GOT3 (cell line): ENCODE data around the gene NDUFV2.
"Not testable (repeated sequence)": the region's sequence is repeated elsewhere in the genome, so short reads cannot be mapped to it uniquely, and the experiment has no call there.

Experiments used
- DNase-seq: peaks from one replicate; lab custom pipeline; 2025; ENCODE audit warnings: mixed read lengths; lab: John Stamatoyannopoulos, UW

NDUFV2 gene

GRCh38 chr18:9090578-9090977 lies 11.9 kb upstream of the NDUFV2 start:
- DNase-seq: no peak

GRCh38 chr18:9091066-9091476 lies 11.4 kb upstream of the NDUFV2 start:
- no peak for DNase-seq

- no peak for DNase-seq
These were observed 9.8 kb upstream of the NDUFV2 start for GRCh38 chr18:9092665-9093064.

- not testable (repeated sequence) for DNase-seq
These were observed 9.4 kb upstream of the NDUFV2 start for GRCh38 chr18:9093109-9093508.

GRCh38 chr18:9094307-9095226 lies 7.9 kb upstream of the NDUFV2 start:
- DNase-seq: no peak

GRCh38 chr18:9095297-9096006 lies 7.0 kb upstream of the NDUFV2 start:
- no peak for DNase-seq

- DNase-seq: no peak
These were observed 6.5 kb upstream of the NDUFV2 start for GRCh38 chr18:9096007-9096371.

GRCh38 chr18:9096685-9097084 lies 5.8 kb upstream of the NDUFV2 start:
- no peak for DNase-seq

- DNase-seq: no peak
These were observed 5.2 kb upstream of the NDUFV2 start for GRCh38 chr18:9097349-9097748.

GRCh38 chr18:9100796-9101195 lies 1.7 kb upstream of the NDUFV2 start:
- DNase-seq: no peak

- DNase-seq: no peak
These were observed 580 bp upstream of the NDUFV2 start for GRCh38 chr18:9101730-9102507.

GRCh38 chr18:9103376-9103873 lies 926 bp downstream of the NDUFV2 start:
- no peak for DNase-seq

GRCh38 chr18:9104244-9104901 lies 1.9 kb downstream of the NDUFV2 start:
- no peak for DNase-seq

GRCh38 chr18:9105420-9105819 lies 2.9 kb downstream of the NDUFV2 start:
- DNase-seq: no peak

- no peak for DNase-seq
These were observed 3.6 kb downstream of the NDUFV2 start for GRCh38 chr18:9106094-9106493.

- no peak for DNase-seq
These were observed 4.5 kb downstream of the NDUFV2 start for GRCh38 chr18:9106800-9107584.

- no peak for DNase-seq
These were observed 6.4 kb downstream of the NDUFV2 start for GRCh38 chr18:9108911-9109310.

GRCh38 chr18:9109523-9109922 lies 7.0 kb downstream of the NDUFV2 start:
- no peak for DNase-seq

- DNase-seq: no peak
These were observed 11.1 kb downstream of the NDUFV2 start for GRCh38 chr18:9113468-9114149.

GRCh38 chr18:9115984-9116383 lies 13.5 kb downstream of the NDUFV2 start:
- DNase-seq: no peak
